Myocyte (in vitro differentiated cells): Measurements from ENCODE around the gene SYNPO2. TPM values are rescaled to one million over a fixed set of nuclear protein-coding genes. Genes with fewer than 3 reads are reported as not detected.
"Not testable (repeated sequence)": the region's sequence is repeated elsewhere in the genome, so short reads cannot be mapped to it uniquely, and the experiment has no call there.

Experiments used
- DNase-seq: peaks from one replicate; pipeline ENCODE4 v3.0.0-alpha.2; 2012; ENCODE audit warnings: low read depth
- total RNA-seq: library from RNA; depleted of rRNA; stranded (reverse); fragments of >200 nt; gene quantifications from 2 replicates; pipeline ENCODE4 v1.2.3, GENCODE V29; 2014

The SYNPO2 gene
- total RNA-seq, 1 donor from 2014 or later, result 567 TPM

DNA sequence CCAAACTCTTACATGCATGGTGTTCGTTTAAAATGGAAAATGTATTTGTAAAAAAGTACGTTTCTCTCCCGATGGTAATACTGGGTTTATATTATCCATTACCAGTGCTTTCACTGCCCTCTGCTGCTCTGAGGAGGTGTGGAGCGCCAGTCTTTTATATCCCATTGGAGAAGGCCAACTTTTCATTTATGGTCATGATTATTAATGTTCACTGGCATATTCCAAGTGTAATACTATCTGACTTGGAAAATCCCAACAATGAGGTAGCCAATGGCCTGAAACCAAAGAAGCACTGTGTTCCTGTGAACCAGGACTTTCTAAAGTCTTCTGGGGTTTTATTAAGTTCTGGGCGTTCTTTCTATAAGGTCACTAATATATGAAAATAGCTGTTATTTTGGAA lies 80.7 kb downstream of the SYNPO2 start:
- peak; percentile 84 for DNase-seq

DNA sequence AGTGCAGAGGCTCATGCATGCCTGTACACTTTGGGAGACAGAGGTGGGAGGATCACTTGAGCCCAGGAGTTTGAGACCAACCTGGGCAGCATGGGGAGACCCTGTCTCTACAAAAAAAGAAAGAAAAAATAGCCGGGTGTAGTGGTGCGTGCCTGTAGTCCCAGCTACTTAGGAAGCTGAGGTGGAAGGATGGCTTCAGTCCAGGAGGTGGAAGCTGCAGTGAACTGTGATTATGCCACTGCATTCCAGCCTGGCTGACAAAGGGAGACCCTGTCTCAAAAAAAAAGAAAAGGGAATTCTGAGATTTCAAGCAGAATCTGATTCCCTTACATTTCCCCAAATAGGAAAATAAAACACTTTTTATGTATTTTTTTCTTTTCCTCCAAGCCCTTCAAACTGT lies 83.5 kb downstream of the SYNPO2 start:
- DNase-seq, result no peak

DNA sequence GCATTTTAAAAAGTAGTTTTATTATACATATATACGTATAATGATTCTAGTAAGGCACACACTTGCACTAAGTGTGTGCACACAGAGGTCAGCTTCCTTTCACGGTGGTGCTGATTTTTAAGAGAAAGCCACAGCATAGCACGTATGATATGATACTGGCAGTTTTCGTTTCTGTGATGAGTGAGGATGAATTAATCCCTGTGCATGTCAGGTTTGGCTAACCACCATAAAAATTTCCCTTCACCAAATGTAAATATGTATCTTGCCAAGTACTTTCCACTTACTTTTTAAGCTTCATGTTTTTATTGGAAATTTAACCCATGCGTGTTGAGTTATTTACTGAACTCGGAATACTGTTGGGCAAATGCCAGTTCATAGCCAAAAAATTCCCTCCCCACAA lies 84.6 kb downstream of the SYNPO2 start:
- DNase-seq, result no peak

DNA sequence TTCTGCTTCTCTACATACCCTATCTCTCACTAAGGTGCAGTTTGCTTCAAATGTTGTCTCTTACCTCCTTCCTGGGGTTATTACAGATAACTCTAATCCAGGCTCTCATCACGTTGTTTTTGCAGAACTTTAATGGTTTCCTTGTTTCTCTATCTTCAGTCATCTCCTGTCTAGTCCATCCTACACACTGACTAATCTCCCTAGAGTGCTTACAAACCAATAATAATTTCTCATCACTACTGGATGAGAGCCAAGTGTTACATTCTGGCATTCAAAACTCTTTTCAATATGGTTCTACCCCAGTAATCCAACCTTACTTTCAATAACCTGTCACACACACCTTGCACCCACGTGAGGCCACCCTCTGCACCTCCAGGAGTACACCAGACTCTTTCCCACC lies 86.1 kb downstream of the SYNPO2 start:
- no peak for DNase-seq

- peak; percentile 62 for DNase-seq
Measured at GRCh38 chr4:118975449-118976192, 87.0 kb downstream of the SYNPO2 start.

- DNase-seq, result not testable (repeated sequence)
Measured at GRCh38 chr4:118976193-118976560, 87.5 kb downstream of the SYNPO2 start.

GRCh38 chr4:118977100-118977499 lies 88.4 kb downstream of the SYNPO2 start:
- DNase-seq, result not testable (repeated sequence)

GRCh38 chr4:118979712-118980111 lies 91.1 kb downstream of the SYNPO2 start:
- DNase-seq, result no peak

DNA sequence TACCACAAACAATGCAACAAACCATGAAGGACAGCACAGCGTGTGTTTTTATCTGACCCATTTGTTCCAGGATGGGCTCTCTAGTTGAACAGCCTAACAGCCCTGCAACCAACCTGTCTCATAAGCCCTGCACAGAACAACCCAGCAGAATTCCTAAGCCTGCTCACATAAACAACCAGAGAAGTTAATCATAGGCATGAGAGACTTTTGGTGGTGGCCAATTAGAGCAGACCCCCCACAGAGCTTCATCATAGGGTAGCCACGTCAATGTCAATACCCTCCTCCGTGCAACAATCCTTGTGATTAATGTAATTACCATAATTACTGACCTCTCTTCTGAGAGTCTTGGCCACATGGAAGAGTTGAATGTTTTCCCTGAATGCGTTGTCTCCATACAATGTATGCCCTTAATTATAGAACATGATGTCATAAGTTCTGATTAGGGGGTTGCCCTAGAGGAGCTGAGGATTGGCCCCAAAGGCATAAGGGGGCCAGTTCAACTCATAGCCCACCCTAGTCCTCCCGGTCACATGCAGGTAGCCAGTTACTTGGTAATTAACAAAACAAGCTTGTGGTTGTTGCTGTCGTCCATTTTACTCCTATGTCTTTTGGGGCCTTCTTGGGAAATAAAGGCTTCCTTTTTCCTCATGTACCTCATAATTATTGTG lies 92.7 kb downstream of the SYNPO2 start:
- no peak for DNase-seq

DNA sequence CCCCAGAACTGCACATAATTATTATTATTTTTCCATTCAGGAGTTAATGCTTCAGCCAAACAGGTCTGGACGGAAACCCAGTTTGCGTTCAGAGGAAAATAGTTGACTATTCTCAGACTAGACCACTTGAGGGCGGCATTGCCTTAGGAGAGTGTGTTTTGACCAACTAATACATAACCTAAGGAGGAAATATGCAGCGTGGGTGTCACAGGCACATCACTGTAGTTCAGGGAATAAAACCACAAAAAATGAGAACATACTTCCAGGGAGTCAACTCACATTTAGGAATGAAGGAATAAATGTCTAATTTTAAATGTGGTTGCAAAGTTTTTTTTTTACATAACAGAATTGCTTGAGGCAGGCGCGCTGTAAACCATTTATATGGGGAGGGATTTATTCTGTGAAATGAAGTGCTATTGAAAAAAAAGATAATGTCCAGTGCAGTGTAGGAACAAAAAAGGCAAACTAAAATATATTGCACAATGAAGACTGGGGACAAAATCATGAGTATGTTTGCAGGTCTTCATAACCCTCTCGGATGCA lies 93.3 kb downstream of the SYNPO2 start:
- peak; percentile 89 for DNase-seq

- DNase-seq, result no peak
Measured at GRCh38 chr4:118983293-118983692, 94.6 kb downstream of the SYNPO2 start.

GRCh38 chr4:118983831-118984230 lies 95.2 kb downstream of the SYNPO2 start:
- no peak for DNase-seq

GRCh38 chr4:118985170-118986000 lies 96.7 kb downstream of the SYNPO2 start:
- peak; percentile 67 for DNase-seq

- DNase-seq, result no peak
Measured at GRCh38 chr4:118987959-118988634, 99.4 kb downstream of the SYNPO2 start.

GRCh38 chr4:118988635-118988972 lies 100.0 kb downstream of the SYNPO2 start:
- DNase-seq, result no peak

- peak; percentile 88 for DNase-seq
Measured at GRCh38 chr4:118989098-118990080, 100.7 kb downstream of the SYNPO2 start.

DNA sequence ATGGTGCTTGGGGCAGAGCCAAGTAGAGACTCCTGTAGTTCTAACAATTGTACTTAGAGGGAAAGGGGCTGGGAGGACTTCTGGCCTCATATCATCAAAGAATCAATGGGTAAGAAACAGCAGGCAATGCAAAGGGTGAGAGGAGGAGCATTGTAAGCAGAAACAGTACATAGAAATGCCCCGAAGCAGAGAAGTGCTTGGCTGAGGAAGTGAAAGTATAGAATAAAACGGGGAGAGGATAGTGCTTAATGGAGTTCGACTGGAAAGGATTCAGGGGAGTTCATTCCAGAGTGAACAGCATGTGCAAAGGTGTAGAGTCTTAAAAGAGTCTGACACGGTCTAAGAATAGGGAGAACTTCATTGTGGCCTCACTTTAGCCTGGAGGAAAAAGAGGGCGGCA lies 103.0 kb downstream of the SYNPO2 start:
- no peak for DNase-seq

GRCh38 chr4:118992149-118992548 lies 103.5 kb downstream of the SYNPO2 start:
- DNase-seq, result no peak

GRCh38 chr4:118993333-118993732 lies 104.7 kb downstream of the SYNPO2 start:
- DNase-seq, result no peak

GRCh38 chr4:118994030-118994429 lies 105.4 kb downstream of the SYNPO2 start:
- DNase-seq, result peak; percentile 95
